ENCODE measurements around the gene SMPDL3B. TPM values are rescaled to one million over a fixed set of nuclear protein-coding genes. Genes with fewer than 3 reads are reported as not detected.

SMPDL3B gene
- total and polyA plus RNA-seq, 2 of the 4 experiments (the other 2 are of a cell fraction) = not detected

DNA sequence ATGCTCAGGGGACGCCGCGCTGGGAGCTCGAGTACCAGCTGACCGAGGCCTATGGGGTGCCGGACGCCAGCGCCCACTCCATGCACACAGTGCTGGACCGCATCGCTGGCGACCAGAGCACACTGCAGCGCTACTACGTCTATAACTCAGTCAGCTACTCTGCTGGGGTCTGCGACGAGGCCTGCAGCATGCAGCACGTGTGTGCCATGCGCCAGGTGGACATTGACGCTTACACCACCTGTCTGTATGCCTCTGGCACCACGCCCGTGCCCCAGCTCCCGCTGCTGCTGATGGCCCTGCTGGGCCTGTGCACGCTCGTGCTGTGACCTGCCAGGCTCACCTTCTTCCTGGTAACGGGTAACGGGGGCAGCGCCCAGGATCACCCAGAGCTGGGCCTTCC lies 23.7 kb downstream of the SMPDL3B start:
- intact Hi-C loops (cut with micrococcal nuclease) (no loop called here), in situ Hi-C loops (cut with MboI; ENCODE audit: low sequenced_read_pairs) (no loop called here), dilution Hi-C loops (cut with HindIII; ENCODE audit: low sequenced_read_pairs, unreplicated experiment) (no loop called here)
- no peak overlapping the region for H3K18ac ChIP-seq (ENCODE audit: low read depth, low read length)
- H3K9me1 ChIP-seq (ENCODE audit: insufficient read depth, low read length) = peaks cover 23% of the 10 kb centered on the region
- CTCF ChIA-PET = no interaction called here
- H3K14ac ChIP-seq (replicated peaks; ENCODE audit: low read depth, low read length) = no peak overlapping the region
- no peak overlapping the region for H3K27ac ChIP-seq (ENCODE audit: insufficient read depth, low read length)
- no peak overlapping the region for H3K56ac ChIP-seq (ENCODE audit: extremely low read depth, insufficient read depth, low read length)
- no peak overlapping the region for H2AFZ ChIP-seq (replicated peaks; ENCODE audit: low read length, poor library complexity)
- H2BK15ac ChIP-seq (ENCODE audit: low read depth, low read length) = no peak overlapping the region
- no peak overlapping the region for H2AK9ac ChIP-seq (replicated peaks; ENCODE audit: low read depth, low read length, poor library complexity)
- no peak overlapping the region for H4K91ac ChIP-seq (ENCODE audit: insufficient read depth, low read depth, low read length)
- no peak overlapping the region for H3K9ac ChIP-seq (ENCODE audit: low read depth, low read length)
- H4K8ac ChIP-seq (ENCODE audit: low read depth in 2 of 2, low read length in 2 of 2) = peak overlapping the region in 1 of 2 experiments; percentile 17; a peak in 1 of 4 replicates
- H4K20me1 ChIP-seq (ENCODE audit: insufficient read depth, low read length) = no peaks in the 10 kb centered on the region; the same call in 1 of the 2 replicates
- peak overlapping the region; percentile 35; the same call in 1 of the 2 replicates for H2AK5ac ChIP-seq (ENCODE audit: low read depth, low read length)
- H3K27me3 ChIP-seq (ENCODE audit: control insufficient read depth, insufficient read depth, low read length) = peaks cover 13% of the 10 kb centered on the region
- H3K4ac ChIP-seq (ENCODE audit: low read depth, low read length) = no peak overlapping the region
- peaks cover 14% of the 10 kb centered on the region for H3K4me1 ChIP-seq (ENCODE audit: control insufficient read depth, insufficient read depth, low read length)
- H3K9me3 ChIP-seq (ENCODE audit: control insufficient read depth, insufficient read depth, low read length) = no peaks in the 10 kb centered on the region
- H3K4me3 ChIP-seq (ENCODE audit: insufficient read depth, low read depth, low read length) = no peak overlapping the region
- POLR2A ChIA-PET (ENCODE audit: unreplicated experiment) = no interaction called here
- ATAC-seq (ENCODE audit: low read depth) = no peak
- H3K4me2 ChIP-seq (ENCODE audit: low read depth, low read length) = no peak overlapping the region
- 97% methylated on average over 19 of the region's 26 CpGs; no CpG with 5 or more reads in 1 of the 2 experiments for WGBS, 2 experiments (ENCODE audit: extremely low coverage in 2 of 2, insufficient read length in 1 of 2)
- BruUV-seq (replicated peaks) = no TSS peak
- no peak overlapping the region for H2BK20ac ChIP-seq (ENCODE audit: low read depth, low read length)
- peaks cover 3% of the 10 kb centered on the region; the same call in 1 of the 2 replicates for H3K36me3 ChIP-seq (ENCODE audit: control insufficient read depth, insufficient read depth, low read length)
- H2BK120ac ChIP-seq (ENCODE audit: low read depth, low read length) = no peak overlapping the region
- TF ChIP-seq MXI1 (IDR thresholded peaks at IDR 0.05; ENCODE audit: borderline replicate concordance, low read depth, low read length) (no peak), RCOR1 (IDR thresholded peaks at IDR 0.05; ENCODE audit: insufficient replicate concordance, low read length) (no peak), RAD21 (IDR thresholded peaks at IDR 0.05; ENCODE audit: low read length) (no peak), FOS (IDR thresholded peaks at IDR 0.05; ENCODE audit: low read depth, low read length) (no peak), CHD1 (IDR thresholded peaks at IDR 0.05; ENCODE audit: low read depth, low read length) (no peak)
- TF ChIP-seq, protein P1, sequence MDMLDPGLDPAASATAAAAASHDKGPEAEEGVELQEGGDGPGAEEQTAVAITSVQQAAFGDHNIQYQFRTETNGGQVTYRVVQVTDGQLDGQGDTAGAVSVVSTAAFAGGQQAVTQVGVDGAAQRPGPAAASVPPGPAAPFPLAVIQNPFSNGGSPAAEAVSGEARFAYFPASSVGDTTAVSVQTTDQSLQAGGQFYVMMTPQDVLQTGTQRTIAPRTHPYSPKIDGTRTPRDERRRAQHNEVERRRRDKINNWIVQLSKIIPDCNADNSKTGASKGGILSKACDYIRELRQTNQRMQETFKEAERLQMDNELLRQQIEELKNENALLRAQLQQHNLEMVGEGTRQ (IDR thresholded peaks at IDR 0.05; ENCODE audit: low read depth, low read length) = no peak
- H3K23ac ChIP-seq (ENCODE audit: low read depth, low read length) = no peak overlapping the region
- H4K5ac ChIP-seq (ENCODE audit: low read depth, low read length) = no peak overlapping the region
- H3K79me1 ChIP-seq (ENCODE audit: low read depth in 1 of 2, low read length in 2 of 2) = peaks cover 13 to 32% of the 10 kb centered on the region in 2 experiments
- H2BK5ac ChIP-seq (ENCODE audit: low read depth, low read length, poor library complexity, severe bottlenecking) = no peak overlapping the region
- no peak for DNase-seq

All from IMR-90 (cell line).